Fibroblast of the conjunctiva (primary cell): ENCODE results near the gene VARS2.
A peak's percentile ranks its signal among the peaks of the same experiment; 100 is the strongest.
"Not testable (repeated sequence)": the region's sequence is repeated elsewhere in the genome, so short reads cannot be mapped to it uniquely, and the experiment has no call there.

Experiments
- DNase-seq: peaks from one replicate; pipeline ENCODE4 v3.0.0-alpha.2; 2010; ENCODE audit warnings: low read depth

VARS2 gene

GRCh38 chr6:30914076-30914853, at the start of gene VARS2:
Gene VARS2, plus strand, starts transcription at chr6:30914238. Its CDS starts 599 bp downstream, at chr6:30914837.
- DNase-seq: peak; percentile 90

DNA sequence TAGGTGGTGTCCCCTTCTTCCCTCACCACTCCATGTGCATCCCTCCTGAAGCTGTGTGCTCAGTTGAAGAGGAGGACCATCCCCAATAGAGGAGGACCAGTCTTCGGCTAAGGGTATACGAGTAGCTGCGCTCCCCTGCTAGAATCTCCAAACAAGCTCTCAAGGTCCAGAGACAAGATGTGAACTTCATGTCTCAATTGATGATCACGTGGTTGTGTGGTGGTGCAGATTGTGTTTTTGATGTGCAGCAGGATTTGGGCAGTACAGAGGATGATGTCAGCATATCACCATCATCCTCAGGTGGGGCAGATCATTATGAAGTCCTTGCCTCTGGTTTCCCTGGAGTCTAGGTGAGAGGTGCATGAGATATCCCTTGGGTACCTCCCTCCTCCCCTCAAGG, 49.7 kb upstream of the VARS2 start:
- no peak for DNase-seq

GRCh38 chr6:30869241-30869749, 44.7 kb upstream of the VARS2 start:
- not testable (repeated sequence) for DNase-seq

DNA sequence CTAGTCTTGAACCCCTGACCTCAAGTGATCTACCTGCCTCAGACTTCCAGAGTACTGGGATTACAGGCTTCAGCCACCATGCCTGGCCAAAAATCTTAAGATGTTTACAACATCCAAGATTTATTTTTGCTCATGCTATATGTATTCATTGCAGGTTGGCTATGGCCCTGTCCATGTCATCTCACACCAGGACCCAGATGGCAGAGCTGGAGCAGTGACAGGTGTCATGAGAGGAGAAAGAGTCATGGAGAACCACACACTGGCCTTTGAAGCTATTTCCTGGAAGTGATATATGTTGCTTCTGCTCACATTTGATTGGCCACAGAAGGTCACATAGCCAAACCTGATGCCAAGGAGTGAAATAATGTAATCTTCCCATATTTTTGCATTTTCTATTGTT, 43.5 kb upstream of the VARS2 start:
- DNase-seq: no peak

DNA sequence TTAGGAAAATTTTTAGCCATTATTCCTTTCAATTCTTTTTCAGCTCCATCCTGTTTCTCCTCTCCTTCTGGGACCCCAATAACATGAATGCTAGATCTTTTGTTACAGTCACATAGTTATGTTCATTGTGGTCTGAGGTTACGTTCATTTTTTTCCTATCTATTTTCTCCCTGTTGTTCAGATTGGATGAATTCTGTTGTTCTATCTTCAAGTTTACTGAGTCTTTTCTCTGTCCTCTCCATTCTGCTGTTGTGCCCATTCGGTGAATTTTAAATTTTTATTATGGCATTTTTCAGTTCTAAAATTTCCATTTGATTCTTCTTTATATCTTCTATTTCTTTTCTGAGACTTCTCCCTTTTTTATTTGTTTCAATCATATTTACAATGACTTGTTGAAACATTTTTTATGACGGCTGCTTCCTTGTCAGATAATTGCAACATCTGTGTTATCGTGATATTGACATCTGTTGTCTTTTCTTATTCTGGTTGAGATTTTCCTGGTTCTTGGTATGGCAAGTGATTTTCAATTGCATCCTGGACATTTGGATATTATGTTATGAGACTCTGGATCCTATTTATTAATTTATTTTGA, 42.4 kb upstream of the VARS2 start:
- no peak for DNase-seq

DNA sequence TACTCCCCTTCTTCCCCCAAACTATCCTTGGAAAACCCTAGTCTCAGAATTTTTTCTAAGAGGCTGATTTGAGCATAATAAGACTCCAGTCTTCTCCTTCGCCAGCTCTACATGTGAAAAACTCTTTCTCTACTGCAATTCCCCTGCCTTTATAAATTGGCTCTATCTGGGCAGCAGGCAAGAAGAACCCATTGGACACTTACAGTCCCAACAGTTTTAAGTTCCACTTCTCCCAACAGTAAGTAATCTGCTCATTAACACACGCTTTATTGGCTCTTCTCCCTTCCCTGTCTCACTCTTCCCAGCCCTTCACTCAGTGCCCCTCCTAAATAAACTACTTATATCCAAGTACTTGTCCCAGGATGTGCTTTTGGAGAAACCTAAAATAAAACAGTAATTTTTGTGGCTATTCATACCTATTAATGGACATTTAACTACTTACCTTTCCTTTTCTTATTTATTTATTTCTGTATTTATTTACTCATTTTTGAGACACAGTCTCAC, 40.8 kb upstream of the VARS2 start:
- no peak for DNase-seq

DNA sequence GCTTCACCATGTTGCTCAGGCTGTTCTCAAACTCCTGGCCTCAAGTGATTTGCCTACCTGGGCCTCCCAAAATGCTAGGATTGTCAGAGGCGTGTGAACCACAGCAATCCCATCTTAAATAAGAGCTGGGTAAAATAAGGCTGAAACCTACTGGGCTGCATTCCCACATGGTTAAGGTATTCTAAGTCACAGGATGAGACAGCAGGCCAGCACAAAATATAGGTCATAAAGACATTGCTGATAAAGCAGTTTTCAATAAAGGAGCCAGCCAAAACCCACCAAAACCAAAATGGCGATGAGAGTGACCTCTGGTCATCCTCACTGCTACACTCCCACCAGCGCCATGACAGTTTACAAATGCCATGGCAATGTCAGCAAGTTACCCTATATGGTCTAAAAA, 40.2 kb upstream of the VARS2 start:
- DNase-seq: not testable (repeated sequence)

- DNase-seq: no peak
These were observed 38.6 kb upstream of the VARS2 start for GRCh38 chr6:30875244-30876038.

DNA sequence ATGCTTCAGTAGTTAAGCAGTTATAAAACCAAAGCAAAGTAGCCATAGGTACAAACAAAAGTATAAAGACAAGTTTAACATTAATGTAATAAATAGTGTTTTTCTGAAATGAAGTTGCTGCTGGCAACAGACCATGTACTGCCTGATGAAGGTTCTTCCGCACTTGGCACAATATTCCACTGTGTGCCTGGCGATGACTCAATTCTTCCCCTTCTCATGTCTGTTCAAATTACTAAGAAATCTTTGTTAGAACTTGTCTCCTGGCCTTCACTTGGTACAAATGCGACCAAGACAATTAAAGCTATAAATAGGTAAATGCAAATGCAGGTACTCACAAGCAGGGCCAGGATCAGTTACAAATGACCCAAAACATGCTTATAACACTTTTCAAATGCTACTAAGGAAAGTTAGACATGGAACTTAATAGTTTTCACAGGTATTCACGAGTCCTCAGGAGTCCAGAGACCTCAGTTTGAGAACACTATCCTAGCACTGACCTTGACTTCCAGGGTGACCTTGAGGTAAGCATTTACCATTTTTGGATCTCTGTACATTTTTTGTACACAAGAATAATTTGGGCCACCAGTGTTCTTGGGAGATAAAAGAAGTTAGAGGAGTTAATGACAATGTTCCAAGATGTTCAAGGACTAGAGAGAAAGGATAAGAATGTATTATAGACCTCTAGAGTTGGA, 37.9 kb upstream of the VARS2 start:
- DNase-seq: peak; percentile 85

- peak; percentile 85 for DNase-seq
These were observed 36.4 kb upstream of the VARS2 start for GRCh38 chr6:30877419-30878262.

DNA sequence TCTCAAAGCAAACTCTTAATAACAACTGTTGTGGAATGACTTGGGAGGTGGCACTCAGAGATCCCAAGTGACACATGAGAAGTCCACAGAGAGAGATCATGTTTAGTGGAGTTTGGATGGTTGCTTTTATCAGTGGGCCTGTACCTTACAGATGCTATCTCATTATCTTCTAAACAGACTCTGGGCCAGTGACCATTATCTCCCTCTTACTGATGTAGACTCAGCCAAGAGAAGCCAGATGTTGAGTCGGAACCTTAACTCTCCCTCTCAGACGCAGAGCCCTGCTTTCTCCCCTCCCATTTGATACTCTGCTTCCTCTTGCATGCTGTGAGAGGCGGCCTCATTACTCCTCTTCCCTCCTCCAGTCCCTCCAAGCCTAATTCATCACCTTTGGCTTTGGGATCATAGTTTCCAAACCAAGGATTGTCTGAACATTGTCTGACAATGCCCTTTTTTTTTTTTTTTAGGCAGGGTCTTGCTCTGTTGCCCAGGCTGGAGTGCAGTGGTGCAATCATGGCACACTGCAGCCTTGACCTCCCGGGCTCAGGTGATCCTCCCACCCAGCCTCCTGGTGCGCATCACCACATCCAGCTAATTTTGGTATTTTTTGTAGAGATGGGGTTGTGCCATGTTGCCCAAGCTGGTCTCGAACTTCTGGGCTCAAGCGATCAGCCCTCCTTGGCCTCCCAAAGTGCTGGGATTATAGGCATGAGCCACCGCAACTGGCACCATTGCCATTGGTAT, 34.2 kb upstream of the VARS2 start:
- no peak for DNase-seq

DNA sequence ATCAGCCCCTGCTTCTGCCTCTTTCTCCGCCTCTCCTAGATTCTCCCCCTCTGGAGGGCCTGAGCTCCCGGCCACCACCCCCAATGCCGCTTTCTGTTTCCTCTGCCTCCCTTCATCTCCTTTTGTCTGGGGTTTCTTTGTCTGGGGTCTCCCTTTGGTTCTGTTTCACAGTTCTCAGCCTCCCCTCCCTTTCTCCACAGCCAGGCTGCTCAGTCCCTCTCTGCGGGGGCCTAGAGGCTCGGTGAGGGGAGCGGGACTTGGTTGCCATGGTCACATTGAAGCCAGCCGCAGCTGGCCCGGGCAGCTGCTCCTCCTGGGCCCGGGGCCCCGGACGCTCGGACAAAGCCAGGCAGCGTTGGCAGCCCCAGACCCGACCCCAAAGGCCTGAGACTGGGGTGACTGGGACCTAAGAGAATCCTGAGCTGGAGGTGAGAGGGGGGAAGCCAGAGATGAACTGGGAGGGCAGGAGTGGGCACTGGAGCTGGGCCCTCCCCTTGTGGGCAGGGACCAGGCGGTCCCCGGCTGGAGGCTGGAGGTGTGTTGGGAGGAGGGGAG, 33.3 kb upstream of the VARS2 start:
- DNase-seq: no peak

GRCh38 chr6:30881392-30882203, 32.4 kb upstream of the VARS2 start:
- DNase-seq: no peak

GRCh38 chr6:30882204-30882758, 31.8 kb upstream of the VARS2 start:
- no peak for DNase-seq

DNA sequence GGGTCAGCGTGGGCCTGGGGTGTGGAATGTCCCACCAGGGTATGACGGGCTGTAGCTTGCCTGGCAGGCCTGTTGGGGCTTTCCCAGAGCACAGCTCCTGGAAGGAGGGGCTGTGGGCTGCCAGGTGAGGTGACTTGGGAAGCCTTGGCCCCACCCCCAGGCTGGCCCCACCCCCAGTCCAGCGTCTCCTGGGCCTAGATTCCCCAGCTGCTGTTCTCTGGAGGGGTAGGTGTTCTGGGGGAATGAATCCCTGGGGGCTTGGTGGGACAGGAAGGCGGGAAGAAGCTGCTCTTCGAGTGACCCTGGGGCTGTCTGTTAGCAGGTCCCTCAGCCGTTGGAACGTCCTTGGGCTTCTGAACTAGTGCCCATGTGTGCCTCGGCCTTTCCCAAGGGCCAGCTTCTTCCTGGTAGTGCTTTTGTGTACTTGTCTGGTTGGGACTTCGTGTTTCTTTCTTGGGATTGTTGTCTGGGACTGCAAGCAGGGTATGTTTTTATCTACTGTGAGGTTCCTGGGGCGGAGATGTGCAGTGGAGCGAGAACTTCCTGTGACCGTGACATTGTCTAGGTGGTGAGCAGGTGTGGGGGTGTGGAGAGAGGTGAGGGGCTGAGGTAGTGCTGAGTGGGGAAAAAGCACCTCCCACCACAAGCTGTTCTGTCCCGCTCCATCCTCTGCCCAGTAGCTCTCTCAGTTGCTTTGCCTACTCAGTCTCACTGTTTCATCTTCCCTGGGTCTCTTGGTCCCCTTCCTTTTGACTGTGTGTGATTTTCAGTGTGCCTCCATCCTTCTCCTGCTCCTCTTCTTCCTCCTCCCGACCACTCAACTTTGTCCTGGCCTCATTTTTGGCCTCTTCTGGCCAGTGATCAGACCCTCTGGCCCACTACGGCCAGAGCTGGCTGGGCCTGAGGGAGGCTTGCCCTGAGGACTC, 31.0 kb upstream of the VARS2 start:
- DNase-seq: no peak

GRCh38 chr6:30883685-30884520, 30.1 kb upstream of the VARS2 start, which contains the start of gene DDR1:
Gene DDR1, plus strand, starts transcription at chr6:30884519. Its CDS starts 4,211 bp downstream, at chr6:30888730.
- no peak for DNase-seq
